H9 (cell line): ENCODE measurements around the gene ABHD4. TPM values are rescaled to one million over a fixed set of nuclear protein-coding genes. Genes with fewer than 3 reads are reported as not detected.

Experiments
- DNase-seq: peaks from one replicate; pipeline ENCODE4 v3.0.0-alpha.2; 2017
- H2AFZ ChIP-seq: one replicate; pipeline ENCODE4 v1.6.1; 2013; ENCODE audit warnings: mild to moderate bottlenecking, low read length, control low read depth, moderate library complexity
- H2AK5ac ChIP-seq: 2 replicates; pipeline ENCODE4 v1.6.1; 2013; ENCODE audit warnings: low read length, control low read depth, mixed read lengths; ENCODE audit not compliant: insufficient read length
- H2BK120ac ChIP-seq: one replicate; pipeline ENCODE4 v1.6.1; 2013; ENCODE audit warnings: low read depth, mild to moderate bottlenecking, low read length, control low read depth, inconsistent platforms; ENCODE audit not compliant: poor library complexity, severe bottlenecking
- H2BK12ac ChIP-seq: 2 replicates; pipeline ENCODE4 v1.6.1; 2013; ENCODE audit warnings: low read length, control low read depth, mixed read lengths, low read depth; ENCODE audit not compliant: insufficient read length
- H2BK15ac ChIP-seq: 2 replicates; pipeline ENCODE4 v1.6.1; 2013; ENCODE audit warnings: low read depth, low read length, control low read depth
- H2BK20ac ChIP-seq: one replicate; pipeline ENCODE4 v1.6.1; 2013; ENCODE audit warnings: low read depth, mild to moderate bottlenecking, low read length, control low read depth, inconsistent platforms; ENCODE audit not compliant: poor library complexity, severe bottlenecking
- H2BK5ac ChIP-seq: 2 replicates; pipeline ENCODE4 v1.6.1; 2013; ENCODE audit warnings: low read length, control low read depth, mixed read lengths; ENCODE audit not compliant: insufficient read length
- H3K14ac ChIP-seq: 2 replicates; pipeline ENCODE4 v1.6.1; 2013; ENCODE audit warnings: low read length, control low read depth; ENCODE audit not compliant: insufficient read depth
- H3K18ac ChIP-seq: 2 replicates; pipeline ENCODE4 v1.6.1; 2013; ENCODE audit warnings: low read depth, mild to moderate bottlenecking, mixed read lengths, low read length, control low read depth; ENCODE audit not compliant: insufficient read length
- H3K23ac ChIP-seq: 2 replicates; pipeline ENCODE4 v1.6.1; 2013; ENCODE audit warnings: low read length, control low read depth, mixed read lengths, low read depth; ENCODE audit not compliant: insufficient read length
- H3K23me2 ChIP-seq: 2 replicates; pipeline ENCODE4 v1.6.1; 2013; ENCODE audit warnings: low read depth, mild to moderate bottlenecking, mixed read lengths, low read length, control low read depth; ENCODE audit not compliant: insufficient read length, poor library complexity, severe bottlenecking
- H3K27ac ChIP-seq: 2 replicates; pipeline ENCODE4 v1.5.1; 2013; ENCODE audit warnings: low read length, control low read depth, mixed read lengths, low read depth; ENCODE audit not compliant: insufficient read length
- H3K27me3 ChIP-seq: 2 replicates; pipeline ENCODE4 v1.6.1; 2013; ENCODE audit warnings: low read length, control low read depth, inconsistent platforms; ENCODE audit not compliant: insufficient read depth
- H3K4ac ChIP-seq: 2 replicates; pipeline ENCODE4 v1.6.1; 2013; ENCODE audit warnings: low read depth, mild to moderate bottlenecking, control low read depth, inconsistent platforms, low read length, moderate library complexity
- H3K4me1 ChIP-seq: 2 replicates; pipeline ENCODE4 v1.6.1; 2013; ENCODE audit warnings: low read length, control low read depth, inconsistent platforms; ENCODE audit not compliant: insufficient read depth
- H3K4me2 ChIP-seq: 2 replicates; pipeline ENCODE4 v1.6.1; 2013; ENCODE audit warnings: low read length, control low read depth, mixed read lengths; ENCODE audit not compliant: insufficient read length, insufficient read depth
- H3K56ac ChIP-seq: 2 replicates; pipeline ENCODE4 v1.6.1; 2013; ENCODE audit warnings: low read depth, mild to moderate bottlenecking, mixed read lengths, low read length, control low read depth; ENCODE audit not compliant: insufficient read length
- H3K79me1 ChIP-seq: 2 replicates; pipeline ENCODE4 v1.6.1; 2013; ENCODE audit warnings: low read depth, mild to moderate bottlenecking, moderate library complexity, low read length, control low read depth, inconsistent platforms; ENCODE audit not compliant: insufficient read depth, poor library complexity, severe bottlenecking
- H3K79me2 ChIP-seq: 2 replicates; pipeline ENCODE4 v1.6.1; 2013; ENCODE audit warnings: low read length, control low read depth, inconsistent platforms; ENCODE audit not compliant: insufficient read depth
- H3K9ac ChIP-seq: 2 replicates; pipeline ENCODE4 v1.6.1; 2013; ENCODE audit warnings: low read length, control low read depth, mixed read lengths; ENCODE audit not compliant: insufficient read length; ENCODE audit errors: extremely low read depth
- H3K9me3 ChIP-seq: one replicate; pipeline ENCODE4 v1.6.1; 2013; ENCODE audit warnings: low read depth, low read length, inconsistent platforms; ENCODE audit not compliant: control insufficient read depth
- H3T11ph ChIP-seq: one replicate; pipeline ENCODE4 v1.6.1; 2013; ENCODE audit warnings: mild to moderate bottlenecking, low read length, control low read depth, inconsistent platforms
- H4K20me1 ChIP-seq: one replicate; pipeline ENCODE4 v1.6.1; 2013; ENCODE audit not compliant: control insufficient read depth, insufficient read length, insufficient read depth
- H4K5ac ChIP-seq: 2 replicates; pipeline ENCODE4 v1.6.1; 2013; ENCODE audit warnings: low read depth, mild to moderate bottlenecking, mixed read lengths, low read length, control low read depth; ENCODE audit not compliant: insufficient read length
- H4K8ac ChIP-seq: replicated peaks from 2 replicates; pipeline ENCODE4 v1.6.1; 2013; ENCODE audit warnings: low read length, control low read depth, mixed read lengths, low read depth; ENCODE audit not compliant: insufficient read length
- H4K91ac ChIP-seq: 2 replicates; pipeline ENCODE4 v1.6.1; 2013; ENCODE audit warnings: low read depth, mild to moderate bottlenecking, moderate library complexity, mixed read lengths, low read length, control low read depth; ENCODE audit not compliant: insufficient read length
- H3K27ac Mint-ChIP-seq, 3 experiments: 2 replicates in 2 of 3; 3 replicates in 1 of 3; pipeline ENCODE4 v1.8.0; 2020 to 2021; ENCODE audit warnings: mixed read lengths in 3 of 3, mild to moderate bottlenecking in 1 of 3, moderate library complexity in 1 of 3
- H3K27me3 Mint-ChIP-seq: 2 replicates; pipeline ENCODE4 v1.8.0; 2021; ENCODE audit warnings: low read depth, mild to moderate bottlenecking, moderate library complexity, mixed read lengths
- H3K36me3 Mint-ChIP-seq, 3 experiments: 2 replicates in 2 of 3; 3 replicates in 1 of 3; pipeline ENCODE4 v1.8.0; 2020 to 2021; ENCODE audit warnings: low read depth in 3 of 3, mixed read lengths in 3 of 3; ENCODE audit not compliant: insufficient read depth in 1 of 3
- H3K4me1 Mint-ChIP-seq, 2 experiments: 2 replicates each; pipeline ENCODE4 v1.8.0; 2020; ENCODE audit warnings: mixed read lengths in 2 of 2
- H3K4me3 Mint-ChIP-seq, 2 experiments: 2 replicates in 1 of 2; 3 replicates in 1 of 2; pipeline ENCODE4 v1.8.0; 2020 to 2021; ENCODE audit warnings: mild to moderate bottlenecking in 2 of 2, mixed read lengths in 2 of 2, moderate library complexity in 1 of 2
- H3K9me3 Mint-ChIP-seq, 2 experiments: 2 replicates in 1 of 2; 3 replicates in 1 of 2; pipeline ENCODE4 v1.8.0; 2020; ENCODE audit warnings: mild to moderate bottlenecking in 2 of 2, mixed read lengths in 2 of 2, moderate library complexity in 1 of 2
- WGBS: extraction: QIAGEN DNeasy Blood & Tissue Kit; methylation state at CpG from one replicate; pipeline ENCODE4 v1.1.7; 2013; ENCODE audit warnings: missing lambda C conversion rate, low lambda C conversion rate, mixed read lengths; ENCODE audit not compliant: insufficient read length; ENCODE audit errors: extremely low coverage; 5-methylcytosine and 5-hydroxymethylcytosine counted together
- total RNA-seq: library from RNA; stranded (reverse); gene quantifications from 2 replicates; pipeline ENCODE4 v1.2.1, GENCODE V29; 2021
- TF ChIP-seq, protein P1 (sequence below): fragments of 200-600 bp; sonication (generic); conservative IDR thresholded peaks from 3 replicates; pipeline ENCODE4 v1.8.0; 2021; ENCODE audit warnings: antibody characterized with exemption, mild to moderate bottlenecking

Gene ABHD4
- total RNA-seq, 1 experiment from 2014 or later = 21.8 TPM

DNA sequence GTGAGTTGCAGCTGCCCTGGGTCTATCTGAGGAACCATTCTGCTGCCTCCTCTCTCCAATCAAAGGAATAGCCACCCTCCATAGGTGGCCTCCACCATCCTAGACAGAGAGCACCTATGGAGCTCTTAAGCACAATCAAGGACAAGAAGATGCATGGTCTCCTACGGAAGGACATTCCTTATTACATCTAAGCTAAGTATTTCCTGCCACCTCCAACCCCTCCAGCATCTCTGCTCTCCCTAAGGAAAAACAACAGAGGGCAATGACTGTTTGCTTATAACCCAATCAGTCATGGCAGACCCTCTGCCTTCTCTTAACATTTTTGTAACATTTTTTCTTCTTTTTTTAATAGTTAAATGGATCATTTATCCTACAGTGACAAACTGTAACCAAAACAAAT is 60.8 kb downstream of the ABHD4 start:
- no peak overlapping the region for H2AFZ ChIP-seq

More for the DNA sequence above, 60.8 kb downstream of the ABHD4 start:
- H3K27me3 ChIP-seq = no peaks in the 10 kb centered on the region
- H3K23ac ChIP-seq = no peak overlapping the region
- no peak overlapping the region for H3K9ac ChIP-seq
- H3K4me1 ChIP-seq = no peaks in the 10 kb centered on the region
- no peak overlapping the region for H2BK120ac ChIP-seq
- H2BK12ac ChIP-seq = no peak overlapping the region
- no peaks in the 10 kb centered on the region for H3K9me3 Mint-ChIP-seq
- no peak overlapping the region for H3T11ph ChIP-seq
- no peak overlapping the region for H4K5ac ChIP-seq
- H4K91ac ChIP-seq = no peak overlapping the region
- H4K20me1 ChIP-seq = no peaks in the 10 kb centered on the region
- no peak for DNase-seq
- H3K27ac Mint-ChIP-seq = no peak overlapping the region
- H3K9me3 ChIP-seq = no peaks in the 10 kb centered on the region
- H2BK5ac ChIP-seq = no peak overlapping the region
- no peak overlapping the region for H3K27ac ChIP-seq
- no peak overlapping the region for H3K18ac ChIP-seq
- no peak overlapping the region for H3K4ac ChIP-seq
- TF ChIP-seq, protein P1, sequence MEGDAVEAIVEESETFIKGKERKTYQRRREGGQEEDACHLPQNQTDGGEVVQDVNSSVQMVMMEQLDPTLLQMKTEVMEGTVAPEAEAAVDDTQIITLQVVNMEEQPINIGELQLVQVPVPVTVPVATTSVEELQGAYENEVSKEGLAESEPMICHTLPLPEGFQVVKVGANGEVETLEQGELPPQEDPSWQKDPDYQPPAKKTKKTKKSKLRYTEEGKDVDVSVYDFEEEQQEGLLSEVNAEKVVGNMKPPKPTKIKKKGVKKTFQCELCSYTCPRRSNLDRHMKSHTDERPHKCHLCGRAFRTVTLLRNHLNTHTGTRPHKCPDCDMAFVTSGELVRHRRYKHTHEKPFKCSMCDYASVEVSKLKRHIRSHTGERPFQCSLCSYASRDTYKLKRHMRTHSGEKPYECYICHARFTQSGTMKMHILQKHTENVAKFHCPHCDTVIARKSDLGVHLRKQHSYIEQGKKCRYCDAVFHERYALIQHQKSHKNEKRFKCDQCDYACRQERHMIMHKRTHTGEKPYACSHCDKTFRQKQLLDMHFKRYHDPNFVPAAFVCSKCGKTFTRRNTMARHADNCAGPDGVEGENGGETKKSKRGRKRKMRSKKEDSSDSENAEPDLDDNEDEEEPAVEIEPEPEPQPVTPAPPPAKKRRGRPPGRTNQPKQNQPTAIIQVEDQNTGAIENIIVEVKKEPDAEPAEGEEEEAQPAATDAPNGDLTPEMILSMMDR = no peak
- no peak overlapping the region for H3K4me3 Mint-ChIP-seq
- H2AK5ac ChIP-seq = no peak overlapping the region
- no peaks in the 10 kb centered on the region for H3K23me2 ChIP-seq
- no peak overlapping the region for H2BK15ac ChIP-seq
- no peak overlapping the region for H4K8ac ChIP-seq
- no peaks in the 10 kb centered on the region for H3K79me2 ChIP-seq
- H3K79me1 ChIP-seq = no peaks in the 10 kb centered on the region
- no peak overlapping the region for H3K14ac ChIP-seq
- peaks cover 0 to 6% of the 10 kb centered on the region in 2 experiments; a peak in 3 of 4 replicates for H3K4me1 Mint-ChIP-seq
- no peaks in the 10 kb centered on the region; the same call in 1 of the 2 replicates for H3K27me3 Mint-ChIP-seq
- WGBS = no CpG with 5 or more reads among the region's 1 CpG
- H3K4me2 ChIP-seq = no peak overlapping the region
- H3K56ac ChIP-seq = no peak overlapping the region
- H2BK20ac ChIP-seq = no peak overlapping the region
- no peaks in the 10 kb centered on the region for H3K36me3 Mint-ChIP-seq
